ENCODE results near the gene PLEKHA8.

The PLEKHA8 gene

GRCh38 chr7:30066687-30067086 is 38.5 kb downstream of the PLEKHA8 start:
- Histone ChIP-seq H3K36me3 (ENCODE audit: control insufficient read depth in 1 of 2, insufficient read depth in 2 of 2, low read length in 2 of 2) (peaks cover 8 to 12% of the 10 kb centered on the region in 2 donors), H3K4me3 (ENCODE audit: low read depth in 1 of 2, low read length in 2 of 2) (no peak overlapping the region), H3K9me3 (ENCODE audit: control insufficient read depth in 1 of 2, low read length in 2 of 2) (no peaks in the 10 kb centered on the region), H3K27me3 (ENCODE audit: low read depth, low read length) (no peaks in the 10 kb centered on the region), H3K27ac (ENCODE audit: low read length) (no peak overlapping the region), H3K4me1 (ENCODE audit: control insufficient read depth in 1 of 2, insufficient read depth in 2 of 2, low read length in 2 of 2) (no peaks in the 10 kb centered on the region)

GRCh38 chr7:30068117-30068516 is 39.9 kb downstream of the PLEKHA8 start:
- Histone ChIP-seq H3K27me3 (ENCODE audit: low read depth, low read length) (no peaks in the 10 kb centered on the region), H3K9me3 (ENCODE audit: control insufficient read depth in 1 of 2, low read length in 2 of 2) (no peaks in the 10 kb centered on the region), H3K4me1 (ENCODE audit: control insufficient read depth in 1 of 2, insufficient read depth in 2 of 2, low read length in 2 of 2) (no peaks in the 10 kb centered on the region), H3K27ac (ENCODE audit: low read length) (no peak overlapping the region), H3K4me3 (ENCODE audit: low read depth in 1 of 2, low read length in 2 of 2) (no peak overlapping the region), H3K36me3 (ENCODE audit: control insufficient read depth in 1 of 2, insufficient read depth in 2 of 2, low read length in 2 of 2) (peaks cover 7 to 12% of the 10 kb centered on the region in 2 donors)

GRCh38 chr7:30069096-30069867 is 41.1 kb downstream of the PLEKHA8 start:
- Histone ChIP-seq H3K4me1 (ENCODE audit: control insufficient read depth in 1 of 2, insufficient read depth in 2 of 2, low read length in 2 of 2) (no peaks in the 10 kb centered on the region), H3K27me3 (ENCODE audit: low read depth, low read length) (no peaks in the 10 kb centered on the region), H3K36me3 (ENCODE audit: control insufficient read depth in 1 of 2, insufficient read depth in 2 of 2, low read length in 2 of 2) (peaks cover 0 to 8% of the 10 kb centered on the region in 2 donors), H3K4me3 (ENCODE audit: low read depth in 1 of 2, low read length in 2 of 2) (no peak overlapping the region), H3K9me3 (ENCODE audit: control insufficient read depth in 1 of 2, low read length in 2 of 2) (no peaks in the 10 kb centered on the region), H3K27ac (ENCODE audit: low read length) (no peak overlapping the region)

DNA sequence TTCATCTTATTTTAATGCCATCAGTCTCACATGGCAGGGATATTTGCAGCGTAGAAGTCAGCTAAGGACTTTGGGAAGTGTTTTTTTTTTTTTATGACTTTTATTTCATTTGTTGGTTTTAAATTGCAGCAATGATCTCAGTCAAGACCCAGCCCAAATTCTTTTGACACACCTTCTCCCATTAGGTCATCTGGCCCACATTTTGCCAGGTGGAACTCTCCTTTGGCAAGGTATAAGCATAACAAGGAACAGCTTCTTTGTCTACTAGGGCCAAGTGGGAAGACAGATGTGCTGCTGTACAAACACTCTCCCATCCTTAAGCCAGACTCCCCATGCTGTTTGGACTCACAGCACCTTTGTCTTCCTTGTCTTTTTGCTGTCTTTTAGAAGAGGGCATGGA is 41.8 kb downstream of the PLEKHA8 start:
- Histone ChIP-seq H3K36me3 (ENCODE audit: control insufficient read depth in 1 of 2, insufficient read depth in 2 of 2, low read length in 2 of 2) (peaks cover 0 to 5% of the 10 kb centered on the region in 2 donors), H3K9me3 (ENCODE audit: control insufficient read depth in 1 of 2, low read length in 2 of 2) (no peaks in the 10 kb centered on the region), H3K27ac (ENCODE audit: low read length) (no peak overlapping the region), H3K4me3 (ENCODE audit: low read depth in 1 of 2, low read length in 2 of 2) (no peak overlapping the region), H3K27me3 (ENCODE audit: low read depth, low read length) (no peaks in the 10 kb centered on the region), H3K4me1 (ENCODE audit: control insufficient read depth in 1 of 2, insufficient read depth in 2 of 2, low read length in 2 of 2) (no peaks in the 10 kb centered on the region)

- H3K4me3 ChIP-seq (ENCODE audit: low read depth in 1 of 2, low read length in 2 of 2), result no peak overlapping the region
- H3K27me3 ChIP-seq (ENCODE audit: low read depth, low read length), result no peaks in the 10 kb centered on the region
Measured at GRCh38 chr7:30072735-30073134, 44.5 kb downstream of the PLEKHA8 start.

GRCh38 chr7:30074422-30075030 is 46.3 kb downstream of the PLEKHA8 start:
- no peak overlapping the region for H3K27ac ChIP-seq (ENCODE audit: low read length)

More at GRCh38 chr7:30072735-30073134, 44.5 kb downstream of the PLEKHA8 start:
- H3K36me3 ChIP-seq (ENCODE audit: control insufficient read depth in 1 of 2, insufficient read depth in 2 of 2, low read length in 2 of 2), result peaks cover 0 to 5% of the 10 kb centered on the region in 2 donors
- no peaks in the 10 kb centered on the region for H3K4me1 ChIP-seq (ENCODE audit: control insufficient read depth in 1 of 2, insufficient read depth in 2 of 2, low read length in 2 of 2)
- no peak overlapping the region for H3K27ac ChIP-seq (ENCODE audit: low read length)
- H3K9me3 ChIP-seq (ENCODE audit: control insufficient read depth in 1 of 2, low read length in 2 of 2), result no peaks in the 10 kb centered on the region

DNA sequence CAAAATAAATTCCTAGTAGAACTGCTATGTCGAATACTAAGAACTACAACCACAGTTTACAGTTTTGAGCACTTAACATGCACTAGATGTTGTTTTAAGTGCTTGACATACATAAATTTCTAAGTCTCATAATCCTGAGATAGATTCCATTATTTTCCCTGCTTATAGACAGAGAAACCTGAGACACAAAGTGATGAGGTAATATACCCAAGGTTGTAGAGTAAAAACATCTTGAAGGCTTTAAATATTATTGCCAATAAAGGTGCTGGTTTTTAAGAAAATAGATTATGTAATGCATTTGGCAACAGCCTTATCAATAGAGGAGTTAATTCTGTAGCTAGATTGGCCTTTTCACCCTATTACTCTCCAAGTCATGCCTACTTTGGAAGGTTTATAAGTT is 48.2 kb downstream of the PLEKHA8 start:
- H3K4me1 ChIP-seq (ENCODE audit: control insufficient read depth in 1 of 2, insufficient read depth in 2 of 2, low read length in 2 of 2), result no peaks in the 10 kb centered on the region
- H3K4me3 ChIP-seq (ENCODE audit: low read depth in 1 of 2, low read length in 2 of 2), result no peak overlapping the region

More at GRCh38 chr7:30074422-30075030, 46.3 kb downstream of the PLEKHA8 start:
- H3K27me3 ChIP-seq (ENCODE audit: low read depth, low read length), result no peaks in the 10 kb centered on the region
- H3K36me3 ChIP-seq (ENCODE audit: control insufficient read depth in 1 of 2, insufficient read depth in 2 of 2, low read length in 2 of 2), result peaks cover 12 to 18% of the 10 kb centered on the region in 2 donors
- H3K4me1 ChIP-seq (ENCODE audit: control insufficient read depth in 1 of 2, insufficient read depth in 2 of 2, low read length in 2 of 2), result no peaks in the 10 kb centered on the region
- no peak overlapping the region for H3K4me3 ChIP-seq (ENCODE audit: low read depth in 1 of 2, low read length in 2 of 2)
- H3K9me3 ChIP-seq (ENCODE audit: control insufficient read depth in 1 of 2, low read length in 2 of 2), result no peaks in the 10 kb centered on the region

DNA sequence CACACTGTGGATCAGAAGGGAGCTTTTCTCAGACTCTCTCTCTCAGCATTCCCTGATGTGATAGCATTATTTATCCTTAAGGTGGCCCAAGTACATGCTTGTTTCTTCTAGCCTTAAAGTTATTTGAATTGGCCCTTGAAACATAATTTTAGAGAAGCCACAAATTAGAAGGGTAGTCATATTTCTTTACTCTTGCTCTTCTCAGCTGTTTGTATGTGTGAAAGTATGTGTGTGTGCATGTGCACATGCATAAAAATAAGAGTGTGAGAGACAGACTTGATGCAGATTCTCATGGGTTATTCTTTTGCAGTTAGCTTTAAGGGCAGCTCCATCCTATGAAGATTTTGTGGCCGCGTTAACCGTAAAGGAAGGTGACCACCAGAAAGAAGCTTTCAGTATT is 50.1 kb downstream of the PLEKHA8 start:
- no peak overlapping the region for H3K27ac ChIP-seq (ENCODE audit: low read length)
- H3K36me3 ChIP-seq (ENCODE audit: control insufficient read depth in 1 of 2, insufficient read depth in 2 of 2, low read length in 2 of 2), result peaks cover 17 to 26% of the 10 kb centered on the region in 2 donors
- H3K9me3 ChIP-seq (ENCODE audit: control insufficient read depth in 1 of 2, low read length in 2 of 2), result no peaks in the 10 kb centered on the region
- H3K4me3 ChIP-seq (ENCODE audit: low read depth in 1 of 2, low read length in 2 of 2), result no peak overlapping the region
- no peaks in the 10 kb centered on the region for H3K4me1 ChIP-seq (ENCODE audit: control insufficient read depth in 1 of 2, insufficient read depth in 2 of 2, low read length in 2 of 2)
- no peaks in the 10 kb centered on the region for H3K27me3 ChIP-seq (ENCODE audit: low read depth, low read length)

More for the DNA sequence above, 48.2 kb downstream of the PLEKHA8 start:
- no peak overlapping the region for H3K27ac ChIP-seq (ENCODE audit: low read length)
- peaks cover 17 to 21% of the 10 kb centered on the region in 2 donors for H3K36me3 ChIP-seq (ENCODE audit: control insufficient read depth in 1 of 2, insufficient read depth in 2 of 2, low read length in 2 of 2)
- no peaks in the 10 kb centered on the region for H3K27me3 ChIP-seq (ENCODE audit: low read depth, low read length)
- H3K9me3 ChIP-seq (ENCODE audit: control insufficient read depth in 1 of 2, low read length in 2 of 2), result no peaks in the 10 kb centered on the region

GRCh38 chr7:30079880-30080279 is 51.7 kb downstream of the PLEKHA8 start:
- Histone ChIP-seq H3K27ac (ENCODE audit: low read length) (no peak overlapping the region), H3K27me3 (ENCODE audit: low read depth, low read length) (no peaks in the 10 kb centered on the region)

GRCh38 chr7:30080818-30081217 is 52.6 kb downstream of the PLEKHA8 start:
- no peak overlapping the region for H3K27ac ChIP-seq (ENCODE audit: low read length)
- H3K4me3 ChIP-seq (ENCODE audit: low read depth in 1 of 2, low read length in 2 of 2), result no peak overlapping the region
- H3K9me3 ChIP-seq (ENCODE audit: control insufficient read depth in 1 of 2, low read length in 2 of 2), result no peaks in the 10 kb centered on the region
- H3K4me1 ChIP-seq (ENCODE audit: control insufficient read depth in 1 of 2, insufficient read depth in 2 of 2, low read length in 2 of 2), result no peaks in the 10 kb centered on the region
- peaks cover 21 to 29% of the 10 kb centered on the region in 2 donors for H3K36me3 ChIP-seq (ENCODE audit: control insufficient read depth in 1 of 2, insufficient read depth in 2 of 2, low read length in 2 of 2)
- H3K27me3 ChIP-seq (ENCODE audit: low read depth, low read length), result no peaks in the 10 kb centered on the region

More at GRCh38 chr7:30079880-30080279, 51.7 kb downstream of the PLEKHA8 start:
- Histone ChIP-seq H3K36me3 (ENCODE audit: control insufficient read depth in 1 of 2, insufficient read depth in 2 of 2, low read length in 2 of 2) (peaks cover 17 to 26% of the 10 kb centered on the region in 2 donors), H3K4me1 (ENCODE audit: control insufficient read depth in 1 of 2, insufficient read depth in 2 of 2, low read length in 2 of 2) (no peaks in the 10 kb centered on the region), H3K4me3 (ENCODE audit: low read depth in 1 of 2, low read length in 2 of 2) (no peak overlapping the region), H3K9me3 (ENCODE audit: control insufficient read depth in 1 of 2, low read length in 2 of 2) (no peaks in the 10 kb centered on the region)

- no peaks in the 10 kb centered on the region for H3K9me3 ChIP-seq (ENCODE audit: control insufficient read depth in 1 of 2, low read length in 2 of 2)
Measured at GRCh38 chr7:30082686-30083085, 54.5 kb downstream of the PLEKHA8 start.

More at GRCh38 chr7:30082686-30083085, 54.5 kb downstream of the PLEKHA8 start:
- Histone ChIP-seq H3K4me3 (ENCODE audit: low read depth in 1 of 2, low read length in 2 of 2) (no peak overlapping the region), H3K27ac (ENCODE audit: low read length) (no peak overlapping the region), H3K36me3 (ENCODE audit: control insufficient read depth in 1 of 2, insufficient read depth in 2 of 2, low read length in 2 of 2) (peaks cover 21 to 29% of the 10 kb centered on the region in 2 donors), H3K4me1 (ENCODE audit: control insufficient read depth in 1 of 2, insufficient read depth in 2 of 2, low read length in 2 of 2) (no peaks in the 10 kb centered on the region), H3K27me3 (ENCODE audit: low read depth, low read length) (no peaks in the 10 kb centered on the region)

Data from muscle layer of duodenum (tissue), 2 donors.